H1 (cell line): ENCODE results near the gene ARHGAP27.

Source experiments
- EP300 ChIP-seq, 2 experiments: IDR thresholded peaks; 1 replicate in 1 of 2; 2 replicates in 1 of 2; pipeline ENCODE4 v1.6.1; 2011 to 2012; ENCODE audit warnings: low read depth in 2 of 2, low read length in 2 of 2, mild to moderate bottlenecking in 2 of 2, borderline replicate concordance in 1 of 2, inconsistent platforms in 1 of 2, moderate library complexity in 1 of 2
- JUND ChIP-seq: IDR thresholded peaks from 2 replicates; pipeline ENCODE4 v1.6.1; 2011; ENCODE audit warnings: mild to moderate bottlenecking, improper control_type of control experiment, low read length
- MAFK ChIP-seq: IDR thresholded peaks from 2 replicates; pipeline ENCODE4 v1.6.1; 2012; ENCODE audit warnings: low read depth, mild to moderate bottlenecking, improper control_type of control experiment, low read length
- TF ChIP-seq, protein P1 (sequence below), 3 experiments: IDR thresholded peaks; 1 replicate in 2 of 3; 2 replicates in 1 of 3; pipeline versions ENCODE4 v1.5.1 to v1.6.1; 2011; ENCODE audit warnings: low read length in 3 of 3, mild to moderate bottlenecking in 3 of 3, inconsistent platforms in 2 of 3, low read depth in 1 of 3, moderate library complexity in 1 of 3; ENCODE audit not compliant: insufficient read depth in 1 of 3; ENCODE audit errors: control extremely low read depth in 1 of 3

DNA sequence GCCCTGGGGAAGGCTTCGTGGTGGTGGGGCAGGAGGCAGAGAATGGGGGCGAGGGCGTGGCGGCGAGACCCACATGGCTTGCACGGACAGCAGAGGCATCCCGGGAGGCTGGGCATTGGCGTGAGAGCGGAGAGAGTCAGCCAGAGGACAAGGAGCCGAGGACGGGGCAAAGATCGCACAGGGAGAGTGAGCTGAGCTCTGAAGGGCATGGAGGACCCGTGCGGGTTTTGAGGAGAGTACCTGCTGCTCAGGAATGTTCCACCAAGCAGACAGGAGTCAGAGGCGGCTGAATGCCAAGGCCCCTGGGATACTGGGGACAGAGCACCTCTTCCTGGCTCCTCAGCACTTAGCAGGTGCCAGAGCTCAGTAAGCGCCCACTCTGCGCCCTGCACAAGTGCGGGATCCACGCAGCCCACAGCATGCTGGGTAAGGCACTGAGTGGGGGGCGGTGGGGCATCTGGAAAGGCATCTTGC lies 47.8 kb downstream of the ARHGAP27 start:
- TF ChIP-seq, protein P1, sequence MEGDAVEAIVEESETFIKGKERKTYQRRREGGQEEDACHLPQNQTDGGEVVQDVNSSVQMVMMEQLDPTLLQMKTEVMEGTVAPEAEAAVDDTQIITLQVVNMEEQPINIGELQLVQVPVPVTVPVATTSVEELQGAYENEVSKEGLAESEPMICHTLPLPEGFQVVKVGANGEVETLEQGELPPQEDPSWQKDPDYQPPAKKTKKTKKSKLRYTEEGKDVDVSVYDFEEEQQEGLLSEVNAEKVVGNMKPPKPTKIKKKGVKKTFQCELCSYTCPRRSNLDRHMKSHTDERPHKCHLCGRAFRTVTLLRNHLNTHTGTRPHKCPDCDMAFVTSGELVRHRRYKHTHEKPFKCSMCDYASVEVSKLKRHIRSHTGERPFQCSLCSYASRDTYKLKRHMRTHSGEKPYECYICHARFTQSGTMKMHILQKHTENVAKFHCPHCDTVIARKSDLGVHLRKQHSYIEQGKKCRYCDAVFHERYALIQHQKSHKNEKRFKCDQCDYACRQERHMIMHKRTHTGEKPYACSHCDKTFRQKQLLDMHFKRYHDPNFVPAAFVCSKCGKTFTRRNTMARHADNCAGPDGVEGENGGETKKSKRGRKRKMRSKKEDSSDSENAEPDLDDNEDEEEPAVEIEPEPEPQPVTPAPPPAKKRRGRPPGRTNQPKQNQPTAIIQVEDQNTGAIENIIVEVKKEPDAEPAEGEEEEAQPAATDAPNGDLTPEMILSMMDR (IDR thresholded peaks at IDR 0.05; ENCODE audit: control extremely low read depth in 1 of 3, insufficient read depth in 1 of 3, low read depth in 1 of 3, low read length in 3 of 3), result no peak
- TF ChIP-seq EP300 (IDR thresholded peaks at IDR 0.05; ENCODE audit: borderline replicate concordance in 1 of 2, low read depth in 2 of 2, low read length in 2 of 2) (no peak), MAFK (no peak), JUND (no peak)
